ENCODE measurements around the gene SMU1. TPM values are rescaled to one million over a fixed set of nuclear protein-coding genes. Genes with fewer than 3 reads are reported as not detected.

Gene SMU1
- total RNA-seq, 2 donors from 2014 or later, result 25.0 to 28.7 TPM

GRCh38 chr9:33040792-33041431 lies 35.6 kb downstream of the SMU1 start:
- H3K36me3 ChIP-seq (ENCODE audit: control insufficient read depth, insufficient read depth, low read length), result peaks cover 50% of the 10 kb centered on the region
- H3K4me1 ChIP-seq (ENCODE audit: control insufficient read depth, insufficient read depth, low read length), result no peaks in the 10 kb centered on the region
- H3K4me3 Mint-ChIP-seq, result no peak overlapping the region
- H3K9ac ChIP-seq (ENCODE audit: extremely low read depth, low read length, poor library complexity, severe bottlenecking), result no peak overlapping the region
- no peak overlapping the region for H3K27ac ChIP-seq (ENCODE audit: low read depth, low read length)
- 94 to 97% methylated on average over 8 to 9 of the region's 9 CpGs for WGBS, 2 experiments (ENCODE audit: insufficient coverage in 1 of 2, insufficient read length in 1 of 2)
- no peaks in the 10 kb centered on the region for H3K9me3 ChIP-seq (ENCODE audit: control insufficient read depth, low read length)
- no peaks in the 10 kb centered on the region for H3K27me3 ChIP-seq (ENCODE audit: control insufficient read depth, insufficient read depth, low read length, poor library complexity, severe bottlenecking)
- TF ChIP-seq CTCF (conservative IDR thresholded peaks at IDR 0.05), result no peak
- H3K4me3 ChIP-seq (ENCODE audit: low read length), result no peak overlapping the region
- DNase-seq, result no peak
- no peak overlapping the region for H3K27ac Mint-ChIP-seq
- peaks cover 18% of the 10 kb centered on the region for H3K4me1 Mint-ChIP-seq
- H3K27me3 Mint-ChIP-seq (ENCODE audit: insufficient read depth), result no peaks in the 10 kb centered on the region
- H3K36me3 Mint-ChIP-seq (ENCODE audit: low read depth), result peaks cover 36% of the 10 kb centered on the region
- no peaks in the 10 kb centered on the region for H3K9me3 Mint-ChIP-seq

GRCh38 chr9:33032865-33033264 lies 43.6 kb downstream of the SMU1 start:
- H3K4me3 Mint-ChIP-seq, result no peak overlapping the region
- WGBS, 2 experiments (ENCODE audit: insufficient coverage in 1 of 2, insufficient read length in 1 of 2), result 95 to 100% methylated on average over 2 to 5 of the region's 5 CpGs
- H3K36me3 Mint-ChIP-seq (ENCODE audit: low read depth), result peaks cover 90% of the 10 kb centered on the region
- Histone ChIP-seq H3K4me3 (ENCODE audit: low read length) (no peak overlapping the region), H3K27ac (ENCODE audit: low read depth, low read length) (no peak overlapping the region), H3K9ac (ENCODE audit: extremely low read depth, low read length, poor library complexity, severe bottlenecking) (no peak overlapping the region), H3K27me3 (ENCODE audit: control insufficient read depth, insufficient read depth, low read length, poor library complexity, severe bottlenecking) (no peaks in the 10 kb centered on the region), H3K9me3 (ENCODE audit: control insufficient read depth, low read length) (no peaks in the 10 kb centered on the region), H3K4me1 (ENCODE audit: control insufficient read depth, insufficient read depth, low read length) (no peaks in the 10 kb centered on the region), H3K36me3 (ENCODE audit: control insufficient read depth, insufficient read depth, low read length) (peaks cover 97% of the 10 kb centered on the region)
- peaks cover 7% of the 10 kb centered on the region for H3K4me1 Mint-ChIP-seq
- no peaks in the 10 kb centered on the region for H3K27me3 Mint-ChIP-seq (ENCODE audit: insufficient read depth)
- no peak for TF ChIP-seq CTCF (conservative IDR thresholded peaks at IDR 0.05)
- no peak for DNase-seq
- peak overlapping the region; percentile 71 for H3K27ac Mint-ChIP-seq
- H3K9me3 Mint-ChIP-seq, result no peaks in the 10 kb centered on the region

GRCh38 chr9:33032292-33032691 lies 44.2 kb downstream of the SMU1 start:
- WGBS, 2 experiments (ENCODE audit: insufficient coverage in 1 of 2, insufficient read length in 1 of 2), result 96 to 100% methylated on average over 1 of the region's 1 CpG
- no peaks in the 10 kb centered on the region for H3K27me3 Mint-ChIP-seq (ENCODE audit: insufficient read depth)
- no peak overlapping the region for H3K9ac ChIP-seq (ENCODE audit: extremely low read depth, low read length, poor library complexity, severe bottlenecking)
- no peaks in the 10 kb centered on the region for H3K9me3 Mint-ChIP-seq
- no peaks in the 10 kb centered on the region for H3K27me3 ChIP-seq (ENCODE audit: control insufficient read depth, insufficient read depth, low read length, poor library complexity, severe bottlenecking)
- TF ChIP-seq CTCF (conservative IDR thresholded peaks at IDR 0.05), result no peak
- no peak overlapping the region for H3K27ac ChIP-seq (ENCODE audit: low read depth, low read length)
- H3K4me1 ChIP-seq (ENCODE audit: control insufficient read depth, insufficient read depth, low read length), result no peaks in the 10 kb centered on the region
- no peak overlapping the region for H3K4me3 ChIP-seq (ENCODE audit: low read length)
- H3K27ac Mint-ChIP-seq, result no peak overlapping the region
- H3K36me3 Mint-ChIP-seq (ENCODE audit: low read depth), result peaks cover 88% of the 10 kb centered on the region
- DNase-seq, result no peak
- peaks cover 99% of the 10 kb centered on the region for H3K36me3 ChIP-seq (ENCODE audit: control insufficient read depth, insufficient read depth, low read length)
- no peak overlapping the region for H3K4me3 Mint-ChIP-seq
- H3K4me1 Mint-ChIP-seq, result peaks cover 7% of the 10 kb centered on the region
- no peaks in the 10 kb centered on the region for H3K9me3 ChIP-seq (ENCODE audit: control insufficient read depth, low read length)
